ENCODE results near the gene BDKRB1. TPM values are rescaled to one million over a fixed set of nuclear protein-coding genes. Genes with fewer than 3 reads are reported as not detected.
"Not testable (repeated sequence)": the region's sequence is repeated elsewhere in the genome, so short reads cannot be mapped to it uniquely, and the experiment has no call there.

Gene BDKRB1
- total RNA-seq, 1 donor from 2014 or later: not detected

DNA sequence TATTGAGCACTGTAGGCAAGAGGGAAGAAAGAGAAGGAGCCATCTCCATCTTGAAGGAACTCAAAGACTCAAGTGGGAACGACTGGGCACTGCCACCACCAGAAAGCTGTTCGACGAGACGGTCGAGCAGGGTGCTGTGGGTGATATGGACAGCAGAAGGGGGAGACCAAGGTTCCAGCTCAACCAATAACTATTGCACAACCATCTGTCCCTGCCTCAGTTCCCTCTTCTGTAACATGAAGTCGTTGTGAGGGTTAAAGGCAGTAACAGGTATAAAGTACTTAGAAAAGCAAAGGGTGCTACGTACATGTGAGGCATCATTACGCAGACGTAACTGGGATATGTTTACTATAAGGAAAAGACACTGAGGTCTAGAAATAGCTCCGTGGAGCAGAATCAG, 13.9 kb upstream of the BDKRB1 start:
- DNase-seq (ENCODE audit: low spot score in 2 of 2): no peak
- no peaks in the 10 kb centered on the region for H3K9me3 ChIP-seq
- H3K27ac ChIP-seq: no peak overlapping the region
- intact Hi-C loops (cut with DNase I): no loop called here
- no peaks in the 10 kb centered on the region for H3K4me1 ChIP-seq
- no peak overlapping the region for H3K4me3 ChIP-seq
- H3K27me3 ChIP-seq: no peaks in the 10 kb centered on the region
- TF ChIP-seq, protein P1, sequence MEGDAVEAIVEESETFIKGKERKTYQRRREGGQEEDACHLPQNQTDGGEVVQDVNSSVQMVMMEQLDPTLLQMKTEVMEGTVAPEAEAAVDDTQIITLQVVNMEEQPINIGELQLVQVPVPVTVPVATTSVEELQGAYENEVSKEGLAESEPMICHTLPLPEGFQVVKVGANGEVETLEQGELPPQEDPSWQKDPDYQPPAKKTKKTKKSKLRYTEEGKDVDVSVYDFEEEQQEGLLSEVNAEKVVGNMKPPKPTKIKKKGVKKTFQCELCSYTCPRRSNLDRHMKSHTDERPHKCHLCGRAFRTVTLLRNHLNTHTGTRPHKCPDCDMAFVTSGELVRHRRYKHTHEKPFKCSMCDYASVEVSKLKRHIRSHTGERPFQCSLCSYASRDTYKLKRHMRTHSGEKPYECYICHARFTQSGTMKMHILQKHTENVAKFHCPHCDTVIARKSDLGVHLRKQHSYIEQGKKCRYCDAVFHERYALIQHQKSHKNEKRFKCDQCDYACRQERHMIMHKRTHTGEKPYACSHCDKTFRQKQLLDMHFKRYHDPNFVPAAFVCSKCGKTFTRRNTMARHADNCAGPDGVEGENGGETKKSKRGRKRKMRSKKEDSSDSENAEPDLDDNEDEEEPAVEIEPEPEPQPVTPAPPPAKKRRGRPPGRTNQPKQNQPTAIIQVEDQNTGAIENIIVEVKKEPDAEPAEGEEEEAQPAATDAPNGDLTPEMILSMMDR (IDR thresholded peaks at IDR 0.05): no peak
- no peaks in the 10 kb centered on the region for H3K36me3 ChIP-seq

DNA sequence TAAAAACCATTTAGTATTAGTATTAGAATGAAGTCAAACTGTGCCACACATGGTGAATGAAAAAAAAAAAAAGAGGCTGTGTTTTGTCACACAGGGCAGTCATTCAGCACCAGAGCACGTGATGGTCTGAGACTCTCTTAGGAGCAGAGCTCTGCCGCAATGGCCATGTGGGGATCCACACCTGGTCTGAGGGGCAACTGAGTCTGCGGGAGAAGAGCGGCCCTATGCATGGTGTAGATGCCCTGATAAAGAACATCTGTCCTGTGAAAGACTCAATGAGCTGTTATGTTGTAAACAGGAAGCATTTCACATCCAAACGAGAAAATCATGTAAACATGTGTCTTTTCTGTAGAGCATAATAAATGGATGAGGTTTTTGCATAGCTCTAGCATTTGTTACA, 12.2 kb upstream of the BDKRB1 start:
- no peaks in the 10 kb centered on the region for H3K9me3 ChIP-seq
- H3K27ac ChIP-seq: no peak overlapping the region
- H3K4me1 ChIP-seq: no peaks in the 10 kb centered on the region
- no peaks in the 10 kb centered on the region for H3K27me3 ChIP-seq
- no peak for DNase-seq (ENCODE audit: low spot score in 2 of 2)
- TF ChIP-seq, protein P1 (IDR thresholded peaks at IDR 0.05): no peak
- intact Hi-C loops (cut with DNase I): no loop called here
- H3K36me3 ChIP-seq: no peaks in the 10 kb centered on the region
- no peak overlapping the region for H3K4me3 ChIP-seq

DNA sequence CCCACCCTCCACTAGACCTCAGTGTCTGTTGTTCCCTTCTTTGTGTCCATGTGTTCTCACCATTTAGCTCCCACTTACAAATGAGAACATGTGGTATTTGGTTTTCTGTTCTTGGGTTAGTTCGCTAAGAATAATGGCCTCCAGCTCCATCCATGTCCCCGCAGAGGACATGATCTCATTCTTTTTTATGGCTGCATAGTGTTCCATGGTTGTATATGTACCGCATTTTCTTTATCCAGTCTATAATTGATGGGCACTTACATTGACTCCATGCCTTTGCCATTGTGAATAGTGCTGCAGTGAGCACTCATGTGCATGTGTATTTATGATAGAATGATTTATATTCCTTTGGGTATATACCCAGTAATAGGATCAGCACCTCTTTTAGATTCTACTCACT, 10.9 kb upstream of the BDKRB1 start:
- H3K36me3 ChIP-seq; H3K4me3 ChIP-seq; H3K27ac ChIP-seq; H3K27me3 ChIP-seq; H3K9me3 ChIP-seq; H3K4me1 ChIP-seq; intact Hi-C loops (cut with DNase I); DNase-seq (ENCODE audit: low spot score in 2 of 2): not testable (repeated sequence)

DNA sequence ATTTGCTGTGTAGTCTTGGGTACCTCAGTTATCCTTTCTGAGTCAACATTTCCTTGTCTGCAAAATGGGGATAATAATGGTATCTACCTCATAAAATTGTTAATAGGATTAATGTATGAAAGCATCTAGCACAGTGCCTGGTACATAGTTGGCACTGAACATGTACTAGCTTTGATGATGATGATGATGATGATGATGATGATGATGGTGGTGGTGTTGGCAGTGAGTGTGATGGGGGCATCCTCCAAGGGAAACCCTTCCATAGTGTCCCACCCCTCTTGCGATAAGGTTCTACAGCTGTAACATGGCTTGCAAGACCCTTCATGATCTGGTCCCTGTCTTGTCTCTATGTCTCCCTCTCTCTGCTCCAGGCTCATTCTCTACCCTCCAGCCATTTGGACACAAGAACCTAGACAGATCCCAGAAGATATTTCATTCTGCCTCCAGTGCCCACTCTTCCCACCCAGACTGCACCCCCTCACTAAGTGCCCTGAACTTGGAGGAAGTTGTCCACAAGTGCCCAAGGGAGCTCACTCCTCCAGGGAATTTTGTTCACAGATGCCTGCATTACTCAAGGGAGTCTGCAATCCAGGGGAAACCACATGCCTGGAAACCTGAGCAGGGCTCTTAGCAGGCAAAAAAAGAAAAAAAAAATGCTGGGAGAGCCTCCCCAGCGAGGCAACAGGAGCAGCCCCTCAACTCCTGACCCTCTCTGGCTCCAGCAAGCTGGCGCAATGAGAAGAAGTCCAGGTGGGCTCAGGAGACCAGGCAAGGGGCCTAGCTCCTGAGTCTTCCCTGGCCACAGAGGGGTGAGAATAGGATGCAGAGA, 10.1 kb upstream of the BDKRB1 start:
- no peaks in the 10 kb centered on the region for H3K9me3 ChIP-seq
- H3K27ac ChIP-seq: no peak overlapping the region
- no peaks in the 10 kb centered on the region for H3K4me1 ChIP-seq
- no peaks in the 10 kb centered on the region for H3K27me3 ChIP-seq
- no peak for DNase-seq (ENCODE audit: low spot score in 2 of 2)
- no peaks in the 10 kb centered on the region for H3K36me3 ChIP-seq
- TF ChIP-seq, protein P1 (IDR thresholded peaks at IDR 0.05): no peak
- intact Hi-C loops (cut with DNase I): no loop called here
- no peak overlapping the region for H3K4me3 ChIP-seq

DNA sequence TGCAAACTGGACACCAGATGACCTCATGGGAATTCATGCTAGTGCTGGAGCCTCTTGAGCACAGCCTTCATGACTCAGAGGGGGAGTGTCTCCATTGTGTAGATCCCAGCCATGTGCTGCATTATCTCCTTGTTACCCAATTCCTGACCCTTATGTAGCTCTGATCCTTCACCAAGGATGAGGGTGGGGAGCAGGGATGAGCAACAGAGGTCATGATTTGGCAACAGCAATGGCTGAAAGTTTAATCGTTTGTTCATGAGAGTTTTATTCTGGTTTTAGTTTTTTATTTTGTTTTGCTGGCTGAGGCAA, 9.5 kb upstream of the BDKRB1 start:
- no peak overlapping the region for H3K4me3 ChIP-seq
- intact Hi-C loops (cut with DNase I): no loop called here
- no peak overlapping the region for H3K27ac ChIP-seq
- DNase-seq (ENCODE audit: low spot score in 2 of 2): no peak
- TF ChIP-seq, protein P1 (IDR thresholded peaks at IDR 0.05): no peak
- H3K36me3 ChIP-seq: no peaks in the 10 kb centered on the region
- H3K27me3 ChIP-seq: no peaks in the 10 kb centered on the region
- no peaks in the 10 kb centered on the region for H3K9me3 ChIP-seq
- no peaks in the 10 kb centered on the region for H3K4me1 ChIP-seq

DNA sequence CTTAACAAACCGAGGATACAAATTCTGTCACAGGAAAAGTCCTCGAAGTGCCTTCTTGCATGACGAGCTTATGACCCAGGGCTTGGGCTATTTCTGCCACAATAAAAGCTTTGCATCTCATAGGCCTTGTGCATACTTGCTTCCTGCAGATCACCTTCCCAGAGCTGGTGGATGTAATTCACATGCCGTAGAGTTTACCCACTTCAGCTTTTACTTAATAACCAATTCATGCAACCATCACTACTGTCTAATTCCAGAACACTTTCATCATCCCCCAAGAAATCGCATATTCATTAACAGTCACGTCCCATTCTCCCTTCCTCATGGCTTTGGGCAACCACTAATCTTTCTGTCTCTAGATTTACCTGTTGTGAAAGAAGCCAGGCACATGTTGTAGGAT, 9.0 kb upstream of the BDKRB1 start:
- intact Hi-C loops (cut with DNase I): no loop called here
- no peaks in the 10 kb centered on the region for H3K27me3 ChIP-seq
- no peak overlapping the region for H3K4me3 ChIP-seq
- DNase-seq (ENCODE audit: low spot score in 2 of 2): no peak
- H3K4me1 ChIP-seq: no peaks in the 10 kb centered on the region
- no peak overlapping the region for H3K27ac ChIP-seq
- no peaks in the 10 kb centered on the region for H3K36me3 ChIP-seq
- H3K9me3 ChIP-seq: no peaks in the 10 kb centered on the region
- TF ChIP-seq, protein P1 (IDR thresholded peaks at IDR 0.05): no peak

Measured in ascending aorta (tissue), 2 donors.